Sigmoid colon (tissue), 7 donors: Measurements from ENCODE around the gene TMEM119. TPM values are rescaled to one million over a fixed set of nuclear protein-coding genes. Genes with fewer than 3 reads are reported as not detected.

Experiments
- DNase-seq: peaks from one replicate; pipeline ENCODE4 v3.0.0-alpha.2; 2019
- H3K27ac ChIP-seq, 4 donors: fragments of 200-600 bp; sonication (generic); one replicate each; pipeline ENCODE4 v1.5.1; 2016 to 2019; ENCODE audit warnings: mild to moderate bottlenecking in 1 of 4
- H3K27me3 ChIP-seq, 3 donors: fragments of 200-600 bp; sonication (generic); one replicate each; pipeline ENCODE4 v1.5.1; 2019; ENCODE audit warnings: mild to moderate bottlenecking in 1 of 3
- H3K36me3 ChIP-seq, 4 donors: fragments of 200-600 bp; sonication (generic); one replicate each; pipeline ENCODE4 v1.5.1; 2016 to 2019
- H3K4me1 ChIP-seq, 4 donors: fragments of 200-600 bp; sonication (generic); one replicate each; pipeline ENCODE4 v1.5.1; 2017 to 2019
- H3K4me3 ChIP-seq, 4 donors: fragments of 200-600 bp; sonication (generic); one replicate each; pipeline ENCODE4 v1.5.1; 2017 to 2019; ENCODE audit warnings: mild to moderate bottlenecking in 2 of 4, moderate library complexity in 1 of 4
- H3K9me3 ChIP-seq, 4 donors: fragments of 200-600 bp in 3 of 4; sonication (generic) in 3 of 4; one replicate each; pipeline versions ENCODE4 v1.5.1 to v1.6.1; 2013 to 2019
- CTCF ChIP-seq, 4 experiments: fragments of 450-650 bp in 3 of 4; fragments of 200-600 bp in 1 of 4; IDR thresholded peaks; one replicate each; pipeline ENCODE4 v1.5.1; 2016 to 2019; ENCODE audit warnings: antibody characterized with exemption in 4 of 4, mild to moderate bottlenecking in 3 of 4, moderate library complexity in 2 of 4
- EP300 ChIP-seq, 4 donors: sonication (generic); formaldehyde crosslinking; IDR thresholded peaks; one replicate each; pipeline ENCODE4 v1.6.1; 2017; ENCODE audit warnings: antibody characterized with exemption in 4 of 4
- POLR2A ChIP-seq, 2 donors: fragments of 450-650 bp; IDR thresholded peaks; one replicate each; pipeline ENCODE4 v1.6.1; 2016; ENCODE audit warnings: antibody characterized with exemption in 2 of 2, mild to moderate bottlenecking in 2 of 2, moderate library complexity in 2 of 2
- POLR2AphosphoS5 ChIP-seq, 4 donors: sonication (generic); formaldehyde crosslinking; IDR thresholded peaks; one replicate each; pipeline ENCODE4 v1.6.1; 2017; ENCODE audit warnings: antibody characterized with exemption in 4 of 4
- WGBS, 2 donors: extraction: QIAGEN DNeasy Blood & Tissue Kit; methylation state at CpG; one replicate each; pipeline ENCODE4 v1.1.7; 2013; 5-methylcytosine and 5-hydroxymethylcytosine counted together
- intact Hi-C: fragments of 100-400 bp; cut with DNase I; formaldehyde crosslinking; loops from one replicate; pipeline ENCODE4 v1.15.1; 2023
- polyA plus RNA-seq, 3 donors: library from polyadenylated mRNA; stranded (reverse); fragments of 200-250 nt; gene quantifications; one replicate each; pipeline ENCODE4 v1.2.3, GENCODE V29; 2013
- total RNA-seq, 4 donors: library from RNA; depleted of rRNA; stranded (reverse); fragments of >200 nt; gene quantifications; one replicate each; pipeline ENCODE4 v1.1.0, GENCODE V29; 2016
- donor health status: healthy with polysubstance abuse.
- donor health status: Bipolar disorder and iron deficiency.
- donor health status: healthy.

TMEM119 gene
- total and polyA plus RNA-seq, 7 donors, result 0.95 to 16.9 (median 6.3) TPM

- H3K9me3 ChIP-seq, result no peaks in the 10 kb centered on the region
- no peak overlapping the region for H3K4me3 ChIP-seq
- no peak overlapping the region for H3K27ac ChIP-seq
- TF ChIP-seq POLR2A (IDR thresholded peaks at IDR 0.05) (no peak), EP300 (IDR thresholded peaks at IDR 0.05) (no peak), POLR2AphosphoS5 (IDR thresholded peaks at IDR 0.05) (no peak), CTCF (IDR thresholded peaks at IDR 0.05) (no peak)
- WGBS, 2 donors, result 91 to 94% methylated on average over 11 of the region's 11 CpGs
- no peaks in the 10 kb centered on the region for H3K36me3 ChIP-seq
- no peak for DNase-seq
- H3K4me1 ChIP-seq, result no peaks in the 10 kb centered on the region
- intact Hi-C loops, result no loop called here
- H3K27me3 ChIP-seq, result no peaks in the 10 kb centered on the region
Measured at GRCh38 chr12:108586306-108586705, 11.6 kb downstream of the TMEM119 start.

- Histone ChIP-seq H3K9me3 (no peaks in the 10 kb centered on the region), H3K27me3 (no peaks in the 10 kb centered on the region), H3K4me3 (no peak overlapping the region), H3K4me1 (no peaks in the 10 kb centered on the region), H3K27ac (no peak overlapping the region), H3K36me3 (no peaks in the 10 kb centered on the region)
- TF ChIP-seq EP300 (IDR thresholded peaks at IDR 0.05) (no peak), POLR2AphosphoS5 (IDR thresholded peaks at IDR 0.05) (no peak), CTCF (IDR thresholded peaks at IDR 0.05) (no peak), POLR2A (IDR thresholded peaks at IDR 0.05) (no peak)
- intact Hi-C loops, result no loop called here
- WGBS, 2 donors, result 45 to 73% methylated on average over 4 of the region's 4 CpGs
- no peak for DNase-seq
Measured at GRCh38 chr12:108585864-108586263, 12.0 kb downstream of the TMEM119 start.

GRCh38 chr12:108584456-108585065 lies 13.3 kb downstream of the TMEM119 start:
- Histone ChIP-seq H3K27ac (no peak overlapping the region), H3K9me3 (no peaks in the 10 kb centered on the region), H3K4me3 (no peak overlapping the region), H3K36me3 (no peaks in the 10 kb centered on the region), H3K27me3 (no peaks in the 10 kb centered on the region), H3K4me1 (no peaks in the 10 kb centered on the region)
- 69 to 76% methylated on average over 3 of the region's 3 CpGs for WGBS, 2 donors
- intact Hi-C loops, result no loop called here
- TF ChIP-seq EP300 (IDR thresholded peaks at IDR 0.05), result no peak
- no peak for TF ChIP-seq POLR2A (IDR thresholded peaks at IDR 0.05)
- no peak for TF ChIP-seq POLR2AphosphoS5 (IDR thresholded peaks at IDR 0.05)
- no peak for TF ChIP-seq CTCF (IDR thresholded peaks at IDR 0.05)
- DNase-seq, result no peak

GRCh38 chr12:108583991-108584390 lies 13.9 kb downstream of the TMEM119 start:
- Histone ChIP-seq H3K9me3 (no peaks in the 10 kb centered on the region), H3K27me3 (no peaks in the 10 kb centered on the region), H3K36me3 (no peaks in the 10 kb centered on the region), H3K4me1 (no peaks in the 10 kb centered on the region), H3K4me3 (no peak overlapping the region), H3K27ac (no peak overlapping the region)
- WGBS, 2 donors, result 36 to 62% methylated on average over 7 of the region's 7 CpGs
- TF ChIP-seq POLR2AphosphoS5 (IDR thresholded peaks at IDR 0.05), result no peak
- TF ChIP-seq EP300 (IDR thresholded peaks at IDR 0.05), result no peak
- TF ChIP-seq POLR2A (IDR thresholded peaks at IDR 0.05), result no peak
- TF ChIP-seq CTCF (IDR thresholded peaks at IDR 0.05), result no peak
- intact Hi-C loops, result no loop called here
- DNase-seq, result no peak
